ENCODE results near the gene SOX6. TPM values are rescaled to one million over a fixed set of nuclear protein-coding genes. Genes with fewer than 3 reads are reported as not detected.

SOX6 gene
- total and polyA plus RNA-seq, 12 donors: 0.80 to 43.0 (median 21.2) TPM

DNA sequence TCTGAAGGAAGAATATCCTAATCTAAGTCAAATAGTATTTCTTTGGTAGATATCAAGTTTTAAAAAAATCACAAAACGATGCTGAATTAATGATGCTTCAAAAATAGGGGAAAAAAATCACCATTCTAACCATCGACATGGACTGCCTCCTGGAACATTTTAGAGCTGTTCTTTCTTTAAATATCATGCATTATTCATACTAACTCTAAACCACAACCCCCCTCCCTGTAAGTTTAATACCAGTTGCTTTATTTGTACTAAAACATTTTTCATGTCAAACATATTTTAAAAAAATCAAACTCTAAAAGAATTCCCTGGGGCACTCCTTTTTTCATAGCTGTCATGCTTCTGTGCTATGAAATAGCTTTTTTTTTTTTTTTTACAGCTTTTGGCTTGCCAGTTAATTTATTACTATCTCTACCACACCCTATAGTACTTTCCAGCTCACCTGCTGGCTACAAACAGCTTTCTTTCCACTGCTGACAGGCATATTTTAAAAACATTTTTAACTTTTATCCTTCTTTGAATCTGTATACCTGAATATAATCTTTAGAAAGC is 256.9 kb downstream of the SOX6 start:
- Histone ChIP-seq H3K4me1 (peaks cover 0 to 29% (median 5%) of the 10 kb centered on the region in 9 donors), H3K27ac (no peak overlapping the region), H3K9me3 (peaks cover 0 to 8% (median 0%) of the 10 kb centered on the region in 11 donors), H3K4me3 (no peak overlapping the region), H3K27me3 (no peaks in the 10 kb centered on the region), H3K36me3 (peaks cover 0 to 9% (median 0%) of the 10 kb centered on the region in 9 donors)
- intact Hi-C loops (cut with DNase I): no loop called here
- WGBS, 2 donors: 92 to 94% methylated on average over 2 of the region's 2 CpGs
- DNase-seq: no peak
- TF ChIP-seq, protein P1, sequence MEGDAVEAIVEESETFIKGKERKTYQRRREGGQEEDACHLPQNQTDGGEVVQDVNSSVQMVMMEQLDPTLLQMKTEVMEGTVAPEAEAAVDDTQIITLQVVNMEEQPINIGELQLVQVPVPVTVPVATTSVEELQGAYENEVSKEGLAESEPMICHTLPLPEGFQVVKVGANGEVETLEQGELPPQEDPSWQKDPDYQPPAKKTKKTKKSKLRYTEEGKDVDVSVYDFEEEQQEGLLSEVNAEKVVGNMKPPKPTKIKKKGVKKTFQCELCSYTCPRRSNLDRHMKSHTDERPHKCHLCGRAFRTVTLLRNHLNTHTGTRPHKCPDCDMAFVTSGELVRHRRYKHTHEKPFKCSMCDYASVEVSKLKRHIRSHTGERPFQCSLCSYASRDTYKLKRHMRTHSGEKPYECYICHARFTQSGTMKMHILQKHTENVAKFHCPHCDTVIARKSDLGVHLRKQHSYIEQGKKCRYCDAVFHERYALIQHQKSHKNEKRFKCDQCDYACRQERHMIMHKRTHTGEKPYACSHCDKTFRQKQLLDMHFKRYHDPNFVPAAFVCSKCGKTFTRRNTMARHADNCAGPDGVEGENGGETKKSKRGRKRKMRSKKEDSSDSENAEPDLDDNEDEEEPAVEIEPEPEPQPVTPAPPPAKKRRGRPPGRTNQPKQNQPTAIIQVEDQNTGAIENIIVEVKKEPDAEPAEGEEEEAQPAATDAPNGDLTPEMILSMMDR (IDR thresholded peaks at IDR 0.05): no peak
- ATAC-seq: no peak

DNA sequence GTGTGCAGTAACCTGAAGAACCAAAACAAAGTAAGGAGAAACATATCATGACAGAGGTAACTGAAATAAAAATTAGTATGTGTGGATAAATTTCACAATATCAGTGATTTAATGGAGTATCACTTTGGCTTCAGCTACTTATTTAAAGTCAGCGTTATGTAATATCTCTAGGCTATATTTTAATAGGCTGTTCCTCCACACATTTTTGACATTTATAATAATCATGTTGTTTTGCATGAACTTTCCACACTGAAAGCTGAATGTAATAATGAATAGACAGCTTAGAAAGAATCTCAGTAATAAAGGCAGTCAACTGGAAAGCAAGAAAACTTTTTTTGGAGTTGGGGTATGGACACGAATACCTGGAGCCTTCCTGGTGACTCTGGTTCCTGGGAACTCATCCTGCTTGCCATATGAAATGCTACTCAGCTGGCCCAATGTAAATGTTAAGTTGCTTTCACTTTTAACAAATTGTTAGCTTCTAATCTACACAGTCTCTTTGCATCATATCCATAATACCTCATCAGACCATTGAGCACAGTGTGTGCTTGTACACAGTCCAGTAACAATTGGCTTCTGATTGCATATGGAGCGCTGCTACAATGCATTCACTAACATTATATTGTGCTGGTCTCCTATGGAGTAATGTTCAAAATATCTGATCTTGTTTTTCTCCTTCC is 257.7 kb downstream of the SOX6 start:
- Histone ChIP-seq H3K27ac (no peak overlapping the region), H3K9me3 (peaks cover 0 to 8% (median 0%) of the 10 kb centered on the region in 11 donors), H3K36me3 (peaks cover 0 to 9% (median 0%) of the 10 kb centered on the region in 9 donors), H3K27me3 (no peaks in the 10 kb centered on the region), H3K4me1 (peaks cover 0 to 37% (median 5%) of the 10 kb centered on the region in 9 donors), H3K4me3 (no peak overlapping the region)
- DNase-seq (no peak), ATAC-seq (no peak)
- intact Hi-C loops (cut with DNase I): no loop called here
- TF ChIP-seq, protein P1 (IDR thresholded peaks at IDR 0.05): no peak
- 85 to 89% methylated on average over 3 of the region's 3 CpGs for WGBS, 2 donors

DNA sequence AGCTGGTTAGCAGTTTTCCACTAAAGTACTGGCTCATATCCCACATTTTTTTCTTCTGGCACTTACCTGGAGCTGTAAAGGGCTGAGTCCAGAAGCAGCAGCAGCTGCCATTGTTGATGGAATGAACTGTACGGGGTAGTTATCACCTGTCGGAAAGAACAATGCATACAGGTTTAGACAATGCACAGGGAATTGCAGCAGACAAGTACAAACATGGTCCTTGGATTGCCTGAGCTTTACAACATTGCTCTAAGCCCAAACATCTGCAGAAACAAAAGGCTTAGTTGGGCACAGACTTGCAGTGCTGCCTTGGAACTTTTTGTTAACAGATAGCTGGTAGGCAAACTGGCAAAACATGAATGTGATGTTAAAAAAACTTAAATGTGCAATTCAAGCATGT is 258.8 kb downstream of the SOX6 start:
- 73 to 85% methylated on average over 2 of the region's 2 CpGs for WGBS, 2 donors

DNA sequence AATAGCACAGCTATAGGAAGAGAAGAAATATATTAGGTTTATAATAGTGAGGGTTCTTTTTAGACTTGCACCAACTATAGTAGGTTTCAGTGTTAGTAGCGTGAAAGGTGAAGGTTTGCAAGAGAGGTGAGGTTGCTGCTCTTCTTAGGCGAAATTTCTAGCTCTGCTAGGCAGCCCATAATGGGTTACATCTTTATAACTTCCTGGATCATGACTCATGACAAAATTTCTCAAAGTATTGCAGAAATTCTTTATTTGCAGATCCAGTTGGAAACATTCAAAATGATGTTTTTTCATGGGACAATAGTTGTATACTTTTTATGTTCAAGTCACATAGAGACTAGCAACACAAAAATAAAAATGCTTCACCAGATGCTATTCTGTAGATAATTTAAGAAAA is 260.0 kb downstream of the SOX6 start:
- no peak for ATAC-seq
- WGBS, 2 donors: 96 to 97% methylated on average over 2 of the region's 2 CpGs
- intact Hi-C loops (cut with DNase I): no loop called here

More for the DNA sequence above, 258.8 kb downstream of the SOX6 start:
- no peak for DNase-seq
- H3K4me1 ChIP-seq: peaks cover 0 to 48% (median 10%) of the 10 kb centered on the region in 9 donors
- ATAC-seq: no peak
- intact Hi-C loops (cut with DNase I): no loop called here
- peaks cover 0 to 7% (median 0%) of the 10 kb centered on the region in 11 donors for H3K9me3 ChIP-seq
- no peak overlapping the region for H3K4me3 ChIP-seq
- TF ChIP-seq, protein P1 (IDR thresholded peaks at IDR 0.05): no peak
- no peaks in the 10 kb centered on the region for H3K27me3 ChIP-seq
- peaks cover 0 to 9% (median 0%) of the 10 kb centered on the region in 9 donors for H3K36me3 ChIP-seq
- H3K27ac ChIP-seq: no peak overlapping the region

More for the DNA sequence above, 260.0 kb downstream of the SOX6 start:
- Histone ChIP-seq H3K9me3 (no peaks in the 10 kb centered on the region), H3K27ac (no peak overlapping the region), H3K27me3 (no peaks in the 10 kb centered on the region), H3K4me3 (no peak overlapping the region), H3K36me3 (peaks cover 0 to 9% (median 0%) of the 10 kb centered on the region in 9 donors), H3K4me1 (peaks cover 0 to 49% (median 10%) of the 10 kb centered on the region in 9 donors)
- DNase-seq: no peak
- TF ChIP-seq, protein P1 (IDR thresholded peaks at IDR 0.05): no peak
